ENCODE data around the gene PAGE1. TPM values are rescaled to one million over a fixed set of nuclear protein-coding genes. Genes with fewer than 3 reads are reported as not detected.

The PAGE1 gene
- not detected in 2 replicates for total RNA-seq

GRCh38 chrX:49695276-49696180 lies at the start of gene PAGE1:
TSS of gene PAGE1 (minus strand) at chrX:49695984. CDS start at chrX:49694770, 1,214 bp downstream.

Other genes with a start within 250 kb of the PAGE1 start
- not detected in 2 replicates for gene GAGE12C, start 163.8 kb downstream of the PAGE1 start, total RNA-seq
- gene GAGE12D, start 154.3 kb downstream of the PAGE1 start, total RNA-seq: not detected in 2 replicates
- gene GAGE12E, start 144.7 kb downstream of the PAGE1 start, total RNA-seq: not detected in 2 replicates
- gene GAGE12F, start 135.1 kb downstream of the PAGE1 start, total RNA-seq: not detected in 2 replicates
- gene GAGE12G, start 125.6 kb downstream of the PAGE1 start, total RNA-seq: not detected in 2 replicates
- not detected in 2 replicates for gene GAGE12H, start 116.0 kb downstream of the PAGE1 start, total RNA-seq
- not detected in 2 replicates for gene GAGE2A, start 106.5 kb downstream of the PAGE1 start, total RNA-seq
- not detected in 2 replicates for gene GAGE1, start 97.0 kb downstream of the PAGE1 start, total RNA-seq
- not detected in 2 replicates for gene PAGE4, start 133.3 kb upstream of the PAGE1 start, total RNA-seq
- 2.1 and 2.6 TPM in 2 replicates for gene USP27X, start 183.5 kb upstream of the PAGE1 start, total RNA-seq
- 4.0 and 5.4 TPM in 2 replicates for gene CLCN5, start 226.6 kb upstream of the PAGE1 start, total RNA-seq